ENCODE data around the gene PPP4R1. TPM values are rescaled to one million over a fixed set of nuclear protein-coding genes. Genes with fewer than 3 reads are reported as not detected.

The PPP4R1 gene
- total RNA-seq, 1 donor from 2014 or later = 131 TPM

DNA sequence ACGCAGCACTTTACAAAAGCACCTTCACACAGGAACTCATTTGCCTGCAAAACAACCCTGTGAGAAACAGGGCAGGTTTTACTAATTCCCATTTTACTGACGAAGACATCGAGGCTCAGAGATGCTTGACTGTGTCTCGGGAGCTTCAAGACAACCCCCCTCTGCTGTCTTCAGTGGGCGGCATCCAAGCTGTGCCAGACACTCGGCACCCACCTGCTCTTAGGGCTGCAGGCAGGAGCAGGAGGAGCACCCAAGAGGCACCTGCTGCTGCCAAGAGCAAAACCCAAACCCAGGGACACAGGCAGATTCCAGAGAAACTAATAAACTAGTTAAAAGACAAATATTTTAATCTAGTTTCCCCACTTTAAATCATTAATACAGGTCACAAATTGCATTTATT, 67.9 kb downstream of the PPP4R1 start:
- no peak overlapping the region for H3K4me3 Mint-ChIP-seq (ENCODE audit: unreplicated experiment)
- TF ChIP-seq, protein P1, sequence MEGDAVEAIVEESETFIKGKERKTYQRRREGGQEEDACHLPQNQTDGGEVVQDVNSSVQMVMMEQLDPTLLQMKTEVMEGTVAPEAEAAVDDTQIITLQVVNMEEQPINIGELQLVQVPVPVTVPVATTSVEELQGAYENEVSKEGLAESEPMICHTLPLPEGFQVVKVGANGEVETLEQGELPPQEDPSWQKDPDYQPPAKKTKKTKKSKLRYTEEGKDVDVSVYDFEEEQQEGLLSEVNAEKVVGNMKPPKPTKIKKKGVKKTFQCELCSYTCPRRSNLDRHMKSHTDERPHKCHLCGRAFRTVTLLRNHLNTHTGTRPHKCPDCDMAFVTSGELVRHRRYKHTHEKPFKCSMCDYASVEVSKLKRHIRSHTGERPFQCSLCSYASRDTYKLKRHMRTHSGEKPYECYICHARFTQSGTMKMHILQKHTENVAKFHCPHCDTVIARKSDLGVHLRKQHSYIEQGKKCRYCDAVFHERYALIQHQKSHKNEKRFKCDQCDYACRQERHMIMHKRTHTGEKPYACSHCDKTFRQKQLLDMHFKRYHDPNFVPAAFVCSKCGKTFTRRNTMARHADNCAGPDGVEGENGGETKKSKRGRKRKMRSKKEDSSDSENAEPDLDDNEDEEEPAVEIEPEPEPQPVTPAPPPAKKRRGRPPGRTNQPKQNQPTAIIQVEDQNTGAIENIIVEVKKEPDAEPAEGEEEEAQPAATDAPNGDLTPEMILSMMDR (IDR thresholded peaks at IDR 0.05) = no peak
- no peaks in the 10 kb centered on the region for H3K9me3 Mint-ChIP-seq (ENCODE audit: unreplicated experiment)
- peaks cover 48% of the 10 kb centered on the region for H3K36me3 Mint-ChIP-seq (ENCODE audit: unreplicated experiment)
- H3K4me1 Mint-ChIP-seq (ENCODE audit: unreplicated experiment) = no peaks in the 10 kb centered on the region
- H3K27ac Mint-ChIP-seq (ENCODE audit: unreplicated experiment) = no peak overlapping the region
- H3K27me3 Mint-ChIP-seq (ENCODE audit: unreplicated experiment) = no peaks in the 10 kb centered on the region
- DNase-seq (ENCODE audit: extremely low spot score, unreplicated experiment) = no peak

DNA sequence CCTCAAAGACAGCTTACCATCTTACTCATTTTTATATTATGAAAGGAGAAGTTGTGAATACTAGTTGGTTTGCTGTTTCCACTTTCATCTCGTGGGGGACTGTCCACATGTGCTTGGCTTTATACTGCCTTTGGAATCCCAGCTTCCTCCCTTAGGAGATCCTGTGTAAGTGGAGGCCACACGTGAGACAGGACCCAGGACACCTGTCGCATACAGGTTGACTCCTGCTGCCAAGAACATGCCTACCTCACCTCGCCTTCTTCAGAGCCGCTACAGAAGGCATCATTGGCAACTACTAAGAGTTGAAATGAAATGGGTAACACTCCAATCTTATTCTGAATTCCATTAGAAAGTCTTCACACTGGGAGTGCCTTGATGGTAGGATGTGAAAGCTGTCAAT, 69.3 kb downstream of the PPP4R1 start:
- Mint-ChIP-seq H3K9me3 (ENCODE audit: unreplicated experiment) (no peaks in the 10 kb centered on the region), H3K4me1 (ENCODE audit: unreplicated experiment) (no peaks in the 10 kb centered on the region), H3K36me3 (ENCODE audit: unreplicated experiment) (peaks cover 42% of the 10 kb centered on the region), H3K27me3 (ENCODE audit: unreplicated experiment) (no peaks in the 10 kb centered on the region), H3K27ac (ENCODE audit: unreplicated experiment) (no peak overlapping the region), H3K4me3 (ENCODE audit: unreplicated experiment) (no peak overlapping the region)
- TF ChIP-seq, protein P1 (IDR thresholded peaks at IDR 0.05) = no peak
- DNase-seq (ENCODE audit: extremely low spot score, unreplicated experiment) = no peak

DNA sequence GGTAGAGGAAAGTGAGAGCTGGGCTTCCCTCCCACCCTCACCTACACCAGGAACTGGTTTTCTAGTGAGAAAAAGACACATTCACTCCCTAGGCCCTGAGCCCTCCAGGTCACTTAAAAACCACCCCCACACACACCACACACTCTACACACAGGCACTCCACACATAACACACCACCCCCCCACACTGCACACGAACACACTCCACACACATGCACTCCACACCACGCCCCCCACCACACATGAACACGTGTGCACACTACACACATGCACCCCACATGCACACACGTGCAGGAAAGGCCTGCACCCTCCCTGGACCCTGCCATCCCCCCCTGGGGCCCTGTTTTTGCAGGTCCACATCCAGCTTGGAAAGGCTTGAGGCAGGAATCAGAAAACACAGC, 71.4 kb downstream of the PPP4R1 start:
- no peak overlapping the region for H3K4me3 Mint-ChIP-seq (ENCODE audit: unreplicated experiment)
- H3K9me3 Mint-ChIP-seq (ENCODE audit: unreplicated experiment) = no peaks in the 10 kb centered on the region
- peaks cover 8% of the 10 kb centered on the region for H3K4me1 Mint-ChIP-seq (ENCODE audit: unreplicated experiment)
- TF ChIP-seq, protein P1 (IDR thresholded peaks at IDR 0.05) = no peak
- no peak overlapping the region for H3K27ac Mint-ChIP-seq (ENCODE audit: unreplicated experiment)
- DNase-seq (ENCODE audit: extremely low spot score, unreplicated experiment) = no peak
- peaks cover 31% of the 10 kb centered on the region for H3K36me3 Mint-ChIP-seq (ENCODE audit: unreplicated experiment)
- no peaks in the 10 kb centered on the region for H3K27me3 Mint-ChIP-seq (ENCODE audit: unreplicated experiment)

DNA sequence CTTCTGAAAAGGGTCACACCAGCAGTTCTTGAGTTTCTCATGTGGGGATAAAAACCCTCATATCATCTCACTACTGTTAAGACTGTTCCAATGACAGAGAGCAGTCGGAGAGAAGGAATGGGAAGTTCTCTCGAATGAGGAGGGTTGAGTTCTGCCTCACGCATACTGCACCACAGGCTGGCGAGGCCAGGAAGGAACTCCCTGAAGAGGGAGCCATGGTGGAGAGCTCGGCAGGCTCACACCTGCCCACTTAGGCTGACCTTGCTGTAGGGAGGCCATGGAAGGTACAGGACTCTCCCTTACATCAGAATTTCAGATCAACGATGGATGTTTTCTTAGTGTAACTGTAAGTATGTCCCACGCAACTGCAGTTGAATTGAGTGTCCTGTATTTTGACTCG, 74.4 kb downstream of the PPP4R1 start:
- DNase-seq (ENCODE audit: extremely low spot score, unreplicated experiment) = no peak
- Mint-ChIP-seq H3K27ac (ENCODE audit: unreplicated experiment) (no peak overlapping the region), H3K4me3 (ENCODE audit: unreplicated experiment) (no peak overlapping the region), H3K4me1 (ENCODE audit: unreplicated experiment) (peaks cover 34% of the 10 kb centered on the region), H3K27me3 (ENCODE audit: unreplicated experiment) (no peaks in the 10 kb centered on the region), H3K36me3 (ENCODE audit: unreplicated experiment) (peaks cover 22% of the 10 kb centered on the region), H3K9me3 (ENCODE audit: unreplicated experiment) (no peaks in the 10 kb centered on the region)
- TF ChIP-seq, protein P1 (IDR thresholded peaks at IDR 0.05) = no peak

DNA sequence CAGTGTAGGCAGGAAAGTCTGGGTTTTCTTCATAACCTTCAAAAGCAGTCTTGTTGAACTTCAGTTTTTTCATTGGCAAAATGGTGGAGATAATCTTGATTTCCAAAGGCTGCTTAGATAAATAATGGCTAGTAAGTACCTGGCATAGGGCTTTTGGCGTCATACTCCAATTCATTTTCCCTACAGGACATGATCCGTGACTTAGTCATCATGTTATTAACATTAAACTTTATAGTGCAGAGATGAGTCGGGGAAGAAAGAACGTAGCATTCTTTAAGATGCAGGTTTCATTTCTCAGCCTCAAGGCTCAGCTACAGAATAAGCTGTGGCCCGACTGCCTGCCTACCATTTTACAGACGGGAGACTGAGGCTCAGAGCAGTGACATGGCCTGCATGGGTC, 75.1 kb downstream of the PPP4R1 start:
- peaks cover 22% of the 10 kb centered on the region for H3K36me3 Mint-ChIP-seq (ENCODE audit: unreplicated experiment)
- H3K4me1 Mint-ChIP-seq (ENCODE audit: unreplicated experiment) = peaks cover 37% of the 10 kb centered on the region
- H3K4me3 Mint-ChIP-seq (ENCODE audit: unreplicated experiment) = no peak overlapping the region
- DNase-seq (ENCODE audit: extremely low spot score, unreplicated experiment) = no peak
- TF ChIP-seq, protein P1 (IDR thresholded peaks at IDR 0.05) = no peak
- H3K9me3 Mint-ChIP-seq (ENCODE audit: unreplicated experiment) = no peaks in the 10 kb centered on the region
- no peaks in the 10 kb centered on the region for H3K27me3 Mint-ChIP-seq (ENCODE audit: unreplicated experiment)
- no peak overlapping the region for H3K27ac Mint-ChIP-seq (ENCODE audit: unreplicated experiment)

Measured in osteocyte (in vitro differentiated cells).